Coronary artery (tissue), 2 donors: ENCODE data around the gene CC2D1A.
A peak's percentile ranks its signal among the peaks of the same experiment; 100 is the strongest.

Experiments
- DNase-seq: peaks from one replicate; pipeline ENCODE4 v3.0.0-alpha.2; 2017; ENCODE audit warnings: low spot score
- H3K27ac ChIP-seq, 2 donors: fragments of 200-600 bp; sonication (generic); one replicate each; pipeline ENCODE4 v1.5.1; 2016 to 2019
- H3K4me3 ChIP-seq: fragments of 200-600 bp; sonication (generic); 2 replicates; pipeline ENCODE4 v1.5.1; 2016; ENCODE audit warnings: mild to moderate bottlenecking, moderate library complexity
- CTCF ChIP-seq: fragments of 200-600 bp; sonication (generic); IDR thresholded peaks from one replicate; pipeline ENCODE4 v1.5.1; 2019; ENCODE audit warnings: antibody characterized with exemption

The CC2D1A gene

DNA sequence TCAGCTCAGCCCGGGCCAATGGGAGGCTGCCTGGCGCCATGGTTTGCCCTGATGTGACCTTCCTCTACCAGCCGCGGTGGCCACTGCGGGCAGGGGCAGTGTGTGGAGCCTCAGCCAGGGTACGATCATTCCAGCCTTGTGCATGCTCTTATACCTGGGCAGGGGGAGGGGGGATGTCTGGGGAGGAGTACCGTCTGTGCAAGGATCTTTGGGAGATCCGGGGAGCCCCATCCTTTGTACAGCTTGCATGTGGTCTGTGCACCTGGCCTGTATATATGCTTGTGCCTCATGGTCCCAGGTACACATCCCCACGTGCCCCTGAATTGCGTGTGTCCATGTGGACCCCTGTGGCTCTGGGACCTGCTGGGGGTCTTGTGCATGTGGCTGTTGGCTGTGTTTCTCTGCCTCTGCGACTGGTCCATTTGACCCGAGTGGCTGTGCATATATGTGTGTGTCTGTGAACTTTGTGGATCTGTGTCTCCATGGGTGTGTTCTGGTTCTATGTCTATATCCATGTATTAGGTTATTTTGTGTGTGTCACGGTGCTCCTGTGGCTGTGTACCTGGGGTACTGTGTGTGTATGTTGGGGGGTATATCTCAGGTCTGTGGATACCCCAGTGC, 41.8 kb upstream of the CC2D1A start:
- Histone ChIP-seq H3K27ac (peak overlapping the region; percentile 57 to 89), H3K4me3 (no peak overlapping the region)
- TF ChIP-seq CTCF: no peak
- DNase-seq: no peak

DNA sequence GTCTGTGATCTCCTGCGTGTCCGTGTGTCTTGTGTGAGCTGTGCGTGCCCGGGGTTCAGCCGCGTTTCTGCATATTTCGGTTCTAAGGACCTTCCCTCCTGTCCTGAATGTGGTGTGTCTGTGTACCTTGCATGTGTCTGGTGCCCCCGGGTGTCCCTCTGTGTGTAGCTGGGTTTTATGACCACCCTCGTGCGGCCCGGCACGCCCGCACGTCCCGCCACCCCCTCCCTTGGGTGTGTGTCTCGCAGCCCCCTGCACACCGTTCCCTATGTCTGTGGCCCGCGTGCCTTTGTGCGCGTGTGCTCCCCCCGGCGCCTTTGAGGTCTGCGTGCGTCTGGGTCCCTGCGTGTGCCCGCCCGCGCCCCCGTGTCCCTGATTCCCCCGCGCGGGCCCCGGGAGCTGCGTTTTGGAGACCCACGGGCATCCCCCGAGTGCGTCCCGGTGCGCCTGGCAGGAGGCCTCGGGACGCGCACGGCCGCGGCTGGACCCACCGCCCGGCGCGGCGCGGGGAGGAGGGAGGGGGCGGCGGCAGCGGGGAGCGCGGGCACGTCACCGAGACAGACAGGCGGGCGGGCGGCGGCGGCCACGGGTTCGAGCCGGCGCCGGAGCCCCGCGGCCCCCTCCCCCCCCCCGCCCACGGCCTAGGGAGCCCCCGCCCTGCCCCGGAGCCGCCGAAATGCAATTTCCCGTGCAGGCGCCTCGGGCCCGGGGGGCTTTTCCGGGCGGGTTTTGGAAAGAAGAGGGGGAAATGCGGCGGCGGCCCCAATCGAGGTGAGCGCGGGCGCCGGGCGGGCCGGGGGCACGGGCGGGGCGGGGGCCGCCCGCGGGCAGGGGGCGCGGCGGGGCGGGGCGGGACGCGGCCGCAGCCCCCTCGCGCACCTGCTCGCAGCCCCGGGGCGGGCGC, 41.1 kb upstream of the CC2D1A start:
- DNase-seq: no peak
- no peak for TF ChIP-seq CTCF
- peak overlapping the region; percentile 85 for H3K4me3 ChIP-seq
- peak overlapping the region; percentile 57 to 89 for H3K27ac ChIP-seq

GRCh38 chr19:13865571-13866462, 40.2 kb upstream of the CC2D1A start:
- DNase-seq: no peak
- Histone ChIP-seq H3K4me3 (peak overlapping the region; percentile 85), H3K27ac (peak overlapping the region in 1 of 2 donors; percentile 89)
- no peak for TF ChIP-seq CTCF

DNA sequence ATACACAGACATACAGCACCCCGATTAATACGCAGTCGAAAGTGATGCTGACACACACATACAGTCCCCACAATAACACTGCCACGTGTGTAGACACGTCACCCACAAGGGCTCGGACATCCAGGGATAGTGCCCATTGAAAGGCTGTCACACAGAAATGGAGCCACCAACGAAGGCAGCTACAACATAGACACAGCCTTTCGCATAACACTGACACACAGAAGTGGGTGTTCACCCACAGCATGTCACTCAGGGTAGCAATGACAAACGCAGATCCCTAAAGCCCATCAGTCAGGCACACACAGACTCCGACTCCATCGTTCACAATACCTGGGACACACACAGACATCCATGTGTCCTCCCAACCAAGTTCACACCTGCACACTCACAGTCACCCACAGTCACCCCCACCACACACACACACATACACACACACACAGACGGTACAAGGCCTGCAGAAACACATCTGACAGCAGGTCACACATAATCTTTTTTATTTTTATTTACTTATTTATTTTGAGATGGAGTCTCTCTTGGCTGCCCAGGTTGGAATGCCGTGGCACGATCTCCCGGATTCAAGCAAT, 39.4 kb upstream of the CC2D1A start:
- no peak for DNase-seq
- TF ChIP-seq CTCF: no peak
- H3K27ac ChIP-seq: no peak overlapping the region
- H3K4me3 ChIP-seq: peak overlapping the region; percentile 85

DNA sequence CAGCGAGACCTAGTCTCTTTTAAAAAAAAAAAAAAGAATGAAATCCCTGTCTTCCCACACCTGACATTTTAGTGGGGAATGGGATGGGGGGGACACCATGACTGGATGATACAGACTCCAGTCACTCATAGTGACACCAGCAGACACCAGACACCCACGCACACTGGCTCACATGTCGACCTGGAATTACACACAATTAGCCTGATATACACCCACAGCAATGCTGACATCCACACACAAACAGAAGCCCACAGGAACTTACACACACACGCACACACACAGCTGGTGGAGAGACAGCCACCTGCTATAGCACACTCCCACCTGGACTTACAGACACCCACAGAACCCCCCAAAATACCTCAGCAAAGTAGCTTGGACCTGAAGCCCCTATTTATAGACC, 37.3 kb upstream of the CC2D1A start:
- Histone ChIP-seq H3K4me3 (no peak overlapping the region), H3K27ac (no peak overlapping the region)
- no peak for DNase-seq
- no peak for TF ChIP-seq CTCF

DNA sequence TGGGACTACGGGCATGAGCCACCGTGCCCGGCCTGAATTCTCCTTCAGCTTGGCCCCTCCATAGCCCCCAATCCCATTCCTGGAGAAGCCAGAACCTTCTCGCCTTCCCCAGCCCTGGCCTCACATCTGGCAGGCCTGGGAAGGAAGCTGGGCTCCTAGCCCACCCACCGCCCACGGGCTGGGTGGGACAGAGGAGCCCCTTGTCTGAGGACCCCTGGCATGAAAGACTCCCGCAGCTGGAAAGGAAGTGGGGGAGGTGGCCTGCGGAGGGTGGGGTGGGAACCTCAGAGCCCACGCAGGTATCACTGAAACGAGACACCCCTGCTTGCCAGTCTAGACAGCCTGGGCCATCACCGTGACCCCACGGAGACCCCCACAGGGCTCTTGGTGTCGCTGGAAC, 36.7 kb upstream of the CC2D1A start:
- no peak for DNase-seq
- Histone ChIP-seq H3K27ac (no peak overlapping the region), H3K4me3 (no peak overlapping the region)
- TF ChIP-seq CTCF: no peak
